Gastroesophageal sphincter (tissue), 4 donors: ENCODE measurements around the gene TRNP1. TPM values are rescaled to one million over a fixed set of nuclear protein-coding genes. Genes with fewer than 3 reads are reported as not detected.

Experiments used
- ATAC-seq: fragments of 150-250 bp; one replicate; pipeline ENCODE4 v1.9.1; 2016; ENCODE audit warnings: mild to moderate bottlenecking, moderate library complexity
- H3K27ac ChIP-seq, 4 donors: fragments of 200-600 bp; sonication (generic) in 3 of 4; 1 replicate in 3 of 4; 2 replicates in 1 of 4; pipeline ENCODE4 v1.5.1; 2016 to 2019
- H3K27me3 ChIP-seq: fragments of 200-600 bp; sonication (generic); one replicate; pipeline ENCODE4 v1.5.1; 2019
- H3K36me3 ChIP-seq, 2 donors: fragments of 200-600 bp; sonication (generic); one replicate each; pipeline ENCODE4 v1.5.1; 2019; ENCODE audit warnings: control low read depth in 1 of 2
- H3K4me1 ChIP-seq, 3 donors: fragments of 200-600 bp; sonication (generic); 1 replicate in 2 of 3; 2 replicates in 1 of 3; pipeline ENCODE4 v1.5.1; 2016 to 2019; ENCODE audit warnings: control low read depth in 2 of 3
- H3K4me3 ChIP-seq, 2 donors: fragments of 200-600 bp; sonication (generic); one replicate each; pipeline ENCODE4 v1.5.1; 2019; ENCODE audit warnings: mild to moderate bottlenecking in 1 of 2, moderate library complexity in 1 of 2
- H3K9me3 ChIP-seq, 3 donors: fragments of 200-600 bp; sonication (generic); one replicate each; pipeline ENCODE4 v1.5.1; 2017 to 2019; ENCODE audit warnings: control low read depth in 2 of 3
- EP300 ChIP-seq: sonication (generic); formaldehyde crosslinking; IDR thresholded peaks from one replicate; pipeline ENCODE4 v1.6.1; 2017; ENCODE audit warnings: antibody characterized with exemption, mild to moderate bottlenecking
- POLR2A ChIP-seq, 2 donors: fragments of 450-650 bp; IDR thresholded peaks; one replicate each; pipeline ENCODE4 v1.6.1; 2017; ENCODE audit warnings: antibody characterized with exemption in 2 of 2, mild to moderate bottlenecking in 2 of 2, moderate library complexity in 1 of 2
- POLR2AphosphoS5 ChIP-seq: sonication (generic); formaldehyde crosslinking; IDR thresholded peaks from one replicate; pipeline ENCODE4 v1.6.1; 2017; ENCODE audit warnings: antibody characterized with exemption
- WGBS, 2 donors: methylation state at CpG; one replicate each; pipeline ENCODE4 v1.1.5; 2018; ENCODE audit warnings: low coverage in 1 of 2; 5-methylcytosine and 5-hydroxymethylcytosine counted together
- total RNA-seq, 4 donors: library from RNA; depleted of rRNA; stranded (reverse); fragments of >200 nt; gene quantifications; one replicate each; pipeline ENCODE4 v1.1.0, GENCODE V29; 2016
- TF ChIP-seq, protein P1 (sequence below), 4 experiments: fragments of 200-600 bp in 2 of 4; fragments of 450-650 bp in 2 of 4; sonication (generic) in 1 of 4; IDR thresholded peaks; one replicate each; pipeline ENCODE4 v1.5.1; 2017 to 2019; ENCODE audit warnings: antibody characterized with exemption in 4 of 4, mild to moderate bottlenecking in 2 of 4, moderate library complexity in 2 of 4

TRNP1 gene
- total RNA-seq, 4 donors from 2014 or later: 15.9 to 48.4 (median 38.8) TPM

DNA sequence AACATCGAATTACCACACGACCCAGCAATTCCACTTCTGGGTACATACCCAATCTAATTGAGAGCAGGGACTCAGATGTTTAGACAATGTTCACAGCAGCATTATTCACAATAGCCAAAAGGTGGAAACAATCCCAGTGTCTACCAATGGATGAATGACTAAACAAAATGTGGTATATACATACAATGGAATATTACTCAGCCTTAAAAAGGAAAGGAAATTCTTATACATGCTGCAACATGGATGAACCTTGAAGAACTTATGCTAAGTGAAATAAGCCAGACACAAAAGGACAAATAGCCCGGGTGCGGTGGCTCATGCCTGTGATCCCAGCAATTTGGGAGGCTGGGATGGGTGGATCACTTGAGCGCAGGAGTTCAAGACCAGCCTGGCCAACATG lies 40.1 kb upstream of the TRNP1 start:
- no peak for ATAC-seq
- Histone ChIP-seq H3K27me3 (peaks cover 47% of the 10 kb centered on the region), H3K4me1 (no peaks in the 10 kb centered on the region), H3K27ac (no peak overlapping the region), H3K36me3 (no peaks in the 10 kb centered on the region), H3K4me3 (no peak overlapping the region), H3K9me3 (peaks cover 0 to 19% (median 0%) of the 10 kb centered on the region in 3 donors)
- 93 to 100% methylated on average over 3 to 5 of the region's 5 CpGs for WGBS, 2 donors
- TF ChIP-seq, protein P1, sequence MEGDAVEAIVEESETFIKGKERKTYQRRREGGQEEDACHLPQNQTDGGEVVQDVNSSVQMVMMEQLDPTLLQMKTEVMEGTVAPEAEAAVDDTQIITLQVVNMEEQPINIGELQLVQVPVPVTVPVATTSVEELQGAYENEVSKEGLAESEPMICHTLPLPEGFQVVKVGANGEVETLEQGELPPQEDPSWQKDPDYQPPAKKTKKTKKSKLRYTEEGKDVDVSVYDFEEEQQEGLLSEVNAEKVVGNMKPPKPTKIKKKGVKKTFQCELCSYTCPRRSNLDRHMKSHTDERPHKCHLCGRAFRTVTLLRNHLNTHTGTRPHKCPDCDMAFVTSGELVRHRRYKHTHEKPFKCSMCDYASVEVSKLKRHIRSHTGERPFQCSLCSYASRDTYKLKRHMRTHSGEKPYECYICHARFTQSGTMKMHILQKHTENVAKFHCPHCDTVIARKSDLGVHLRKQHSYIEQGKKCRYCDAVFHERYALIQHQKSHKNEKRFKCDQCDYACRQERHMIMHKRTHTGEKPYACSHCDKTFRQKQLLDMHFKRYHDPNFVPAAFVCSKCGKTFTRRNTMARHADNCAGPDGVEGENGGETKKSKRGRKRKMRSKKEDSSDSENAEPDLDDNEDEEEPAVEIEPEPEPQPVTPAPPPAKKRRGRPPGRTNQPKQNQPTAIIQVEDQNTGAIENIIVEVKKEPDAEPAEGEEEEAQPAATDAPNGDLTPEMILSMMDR (IDR thresholded peaks at IDR 0.05): no peak
- no peak for TF ChIP-seq POLR2AphosphoS5
- no peak for TF ChIP-seq EP300
- no peak for TF ChIP-seq POLR2A (IDR thresholded peaks at IDR 0.05)

- Histone ChIP-seq H3K36me3 (no peaks in the 10 kb centered on the region), H3K27ac (no peak overlapping the region), H3K4me1 (peaks cover 0 to 13% (median 10%) of the 10 kb centered on the region in 3 donors), H3K27me3 (peaks cover 76% of the 10 kb centered on the region), H3K9me3 (peaks cover 0 to 19% (median 0%) of the 10 kb centered on the region in 3 donors), H3K4me3 (no peak overlapping the region)
- ATAC-seq: no peak
- 49 to 100% methylated on average over 2 to 3 of the region's 3 CpGs for WGBS, 2 donors
- TF ChIP-seq POLR2AphosphoS5: no peak
- TF ChIP-seq, protein P1 (IDR thresholded peaks at IDR 0.05): no peak
- no peak for TF ChIP-seq EP300
- no peak for TF ChIP-seq POLR2A (IDR thresholded peaks at IDR 0.05)
Observed at GRCh38 chr1:26956321-26956720, 37.2 kb upstream of the TRNP1 start.

- H3K4me3 ChIP-seq: no peak overlapping the region
- TF ChIP-seq POLR2AphosphoS5 (no peak), EP300 (no peak), POLR2A (IDR thresholded peaks at IDR 0.05) (no peak)
- TF ChIP-seq, protein P1 (IDR thresholded peaks at IDR 0.05): no peak
- no peak overlapping the region for H3K27ac ChIP-seq
- peaks cover 0 to 19% (median 0%) of the 10 kb centered on the region in 3 donors for H3K9me3 ChIP-seq
- no peak for ATAC-seq
- H3K36me3 ChIP-seq: no peaks in the 10 kb centered on the region
- peaks cover 86% of the 10 kb centered on the region for H3K27me3 ChIP-seq
- WGBS, 2 donors: 85 to 88% methylated on average over 3 of the region's 3 CpGs
- H3K4me1 ChIP-seq: peaks cover 0 to 13% (median 10%) of the 10 kb centered on the region in 3 donors
Observed at GRCh38 chr1:26957306-26957705, 36.2 kb upstream of the TRNP1 start.

- H3K4me1 ChIP-seq: peaks cover 0 to 13% (median 10%) of the 10 kb centered on the region in 3 donors
- H3K9me3 ChIP-seq: peaks cover 0 to 19% (median 0%) of the 10 kb centered on the region in 3 donors
- H3K27me3 ChIP-seq: peaks cover 93% of the 10 kb centered on the region
- 10 to 25% methylated on average over 6 to 11 of the region's 13 CpGs for WGBS, 2 donors
- no peak overlapping the region for H3K4me3 ChIP-seq
- H3K27ac ChIP-seq: no peak overlapping the region
- TF ChIP-seq POLR2A (IDR thresholded peaks at IDR 0.05): no peak
- TF ChIP-seq EP300: no peak
- TF ChIP-seq, protein P1 (IDR thresholded peaks at IDR 0.05): no peak
- TF ChIP-seq POLR2AphosphoS5: no peak
- no peak for ATAC-seq
- no peaks in the 10 kb centered on the region for H3K36me3 ChIP-seq
Observed at GRCh38 chr1:26959270-26959669, 34.2 kb upstream of the TRNP1 start.
